ENCODE data around the gene ELAPOR1. TPM values are rescaled to one million over a fixed set of nuclear protein-coding genes. Genes with fewer than 3 reads are reported as not detected.

The ELAPOR1 gene
- total RNA-seq, 3 donors from 2014 or later (not counting 1 experiment from before 2014, with no cell fraction given), result 6.2 to 8.3 (median 6.3) TPM

- Histone ChIP-seq H3K36me3 (ENCODE audit: control insufficient read depth, insufficient read depth, low read length) (no peaks in the 10 kb centered on the region), H3K27ac (ENCODE audit: low read length) (no peak overlapping the region), H3K9me3 (ENCODE audit: control insufficient read depth, insufficient read depth, low read length) (no peaks in the 10 kb centered on the region), H3K4me3 (ENCODE audit: low read length) (no peak overlapping the region), H3K4me1 (ENCODE audit: control insufficient read depth, insufficient read depth, low read length) (peaks cover 27% of the 10 kb centered on the region), H3K27me3 (ENCODE audit: control insufficient read depth, insufficient read depth, low read length) (no peaks in the 10 kb centered on the region)
- Mint-ChIP-seq H3K4me3 (no peak overlapping the region), H3K27ac (no peak overlapping the region), H3K9me3 (no peaks in the 10 kb centered on the region), H3K4me1 (peaks cover 20 to 25% of the 10 kb centered on the region in 2 donors), H3K36me3 (no peaks in the 10 kb centered on the region), H3K27me3 (ENCODE audit: low read depth in 2 of 2) (peaks cover 4 to 6% of the 10 kb centered on the region in 2 donors)
- no peak for TF ChIP-seq CTCF (IDR thresholded peaks at IDR 0.05)
- intact Hi-C loops (cut with micrococcal nuclease), result no loop called here
- ATAC-seq (no peak), DNase-seq (no peak)
These were observed 49.6 kb downstream of the ELAPOR1 start for GRCh38 chr1:109163551-109163950.

Other genes starting within 250 kb of the ELAPOR1 start
- 1 to 10 TPM; 1.0 to 1.5 (median 1.4) TPM for gene GPSM2, start 237.1 kb upstream of the ELAPOR1 start, total RNA-seq
- 10 to 100 TPM; 12.8 to 25.8 (median 17.1) TPM for gene CLCC1, start 150.6 kb upstream of the ELAPOR1 start, total RNA-seq
- gene WDR47, start 72.0 kb upstream of the ELAPOR1 start, total RNA-seq, result 10 to 100 TPM; 15.7 to 21.3 (median 17.2) TPM
- 10 to 100 TPM; 44.4 to 54.5 (median 47.2) TPM for gene TAF13, start 38.1 kb upstream of the ELAPOR1 start, total RNA-seq
- gene TMEM167B, start 23.4 kb upstream of the ELAPOR1 start, total RNA-seq, result 10 to 100 TPM; 61.2 to 73.0 (median 71.8) TPM
- gene SARS1, start 99.8 kb downstream of the ELAPOR1 start, total RNA-seq, result 100 to 1,000 TPM in 2 of 3 donors, 10 to 100 TPM in 1; 95.6 to 122 (median 106) TPM
- gene CELSR2, start 135.4 kb downstream of the ELAPOR1 start, total RNA-seq, result 1 to 10 TPM; 7.1 to 9.7 (median 7.4) TPM
- 1 to 10 TPM; 1.1 to 2.4 (median 1.9) TPM for gene PSRC1, start 169.0 kb downstream of the ELAPOR1 start, total RNA-seq
- gene MYBPHL, start 192.9 kb downstream of the ELAPOR1 start, total RNA-seq, result not detected